HG03342 (cell line): ENCODE measurements around the gene FGF19.

Experiments
- ATAC-seq: cut with Tn5 transposase; IDR thresholded peaks from one replicate; pipeline ENCODE4 v1.9.1; 2021; ENCODE audit warnings: mild to moderate bottlenecking, moderate library complexity; ENCODE audit not compliant: unreplicated experiment

FGF19 gene

DNA sequence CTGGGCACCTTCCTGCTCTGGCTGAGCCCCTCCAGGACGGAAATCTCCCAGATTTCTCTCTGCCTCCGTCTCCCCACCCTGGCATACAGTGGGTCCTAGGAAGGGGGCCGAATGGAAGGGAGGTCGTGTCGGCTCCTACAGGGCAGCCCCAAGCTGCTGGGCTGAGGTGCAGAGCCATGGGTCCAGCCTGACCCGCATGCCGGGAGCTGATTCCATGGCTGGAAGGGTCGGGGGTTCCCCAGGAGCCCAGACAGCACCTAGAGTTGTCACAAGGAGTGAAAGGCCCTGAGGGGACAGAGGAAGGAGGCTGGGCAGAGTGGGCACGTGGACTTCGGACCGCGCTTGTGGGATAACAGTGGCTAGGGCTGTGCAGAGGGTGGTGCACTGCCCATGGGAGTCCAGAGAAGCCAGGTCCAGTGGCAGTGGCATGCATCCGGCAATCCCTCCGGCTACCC, 46.3 kb downstream of the FGF19 start:
- ATAC-seq: no peak

DNA sequence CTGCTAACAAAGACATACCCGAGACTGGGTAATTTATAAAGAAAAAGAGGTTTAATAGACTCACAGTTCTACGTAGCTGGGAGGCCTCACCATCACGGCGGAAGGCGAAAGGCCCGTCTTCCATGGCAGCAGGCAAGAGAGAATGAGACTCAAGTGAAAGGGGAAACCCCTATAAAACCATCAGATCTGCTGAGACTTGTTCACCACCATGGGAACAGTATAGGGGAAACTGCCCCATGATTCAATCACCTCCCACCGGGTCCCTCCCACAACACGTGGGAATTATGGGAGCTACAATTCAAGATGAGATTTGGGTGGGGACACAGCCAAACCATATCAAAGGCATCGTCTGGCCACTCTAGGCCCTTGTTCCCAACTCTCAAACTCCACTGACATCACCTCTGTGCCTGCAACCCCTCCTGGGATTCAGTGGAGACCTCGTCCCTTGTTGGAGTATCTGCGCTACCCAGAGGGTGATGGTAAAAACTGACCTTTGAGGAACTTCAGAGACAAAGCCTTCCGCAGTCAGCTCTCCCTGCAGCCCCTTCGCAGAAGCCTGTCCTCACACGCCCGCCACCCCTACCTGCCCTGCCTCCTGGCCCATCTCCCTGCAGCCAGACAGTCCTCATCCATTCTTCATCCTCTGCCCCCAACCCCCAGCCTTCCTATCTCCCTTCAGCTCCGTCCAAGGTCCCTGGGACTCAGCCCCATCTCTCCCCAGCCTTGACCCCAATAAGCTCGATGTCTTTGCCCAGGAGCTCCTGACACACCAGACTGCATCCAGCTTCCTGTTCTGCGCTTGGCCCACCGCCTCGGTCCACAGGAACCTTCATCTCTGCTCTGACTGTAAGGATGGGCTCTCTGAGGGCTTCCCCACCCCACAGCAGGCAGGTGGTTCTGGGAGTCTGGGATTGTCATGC, 47.0 kb downstream of the FGF19 start:
- no peak for ATAC-seq

DNA sequence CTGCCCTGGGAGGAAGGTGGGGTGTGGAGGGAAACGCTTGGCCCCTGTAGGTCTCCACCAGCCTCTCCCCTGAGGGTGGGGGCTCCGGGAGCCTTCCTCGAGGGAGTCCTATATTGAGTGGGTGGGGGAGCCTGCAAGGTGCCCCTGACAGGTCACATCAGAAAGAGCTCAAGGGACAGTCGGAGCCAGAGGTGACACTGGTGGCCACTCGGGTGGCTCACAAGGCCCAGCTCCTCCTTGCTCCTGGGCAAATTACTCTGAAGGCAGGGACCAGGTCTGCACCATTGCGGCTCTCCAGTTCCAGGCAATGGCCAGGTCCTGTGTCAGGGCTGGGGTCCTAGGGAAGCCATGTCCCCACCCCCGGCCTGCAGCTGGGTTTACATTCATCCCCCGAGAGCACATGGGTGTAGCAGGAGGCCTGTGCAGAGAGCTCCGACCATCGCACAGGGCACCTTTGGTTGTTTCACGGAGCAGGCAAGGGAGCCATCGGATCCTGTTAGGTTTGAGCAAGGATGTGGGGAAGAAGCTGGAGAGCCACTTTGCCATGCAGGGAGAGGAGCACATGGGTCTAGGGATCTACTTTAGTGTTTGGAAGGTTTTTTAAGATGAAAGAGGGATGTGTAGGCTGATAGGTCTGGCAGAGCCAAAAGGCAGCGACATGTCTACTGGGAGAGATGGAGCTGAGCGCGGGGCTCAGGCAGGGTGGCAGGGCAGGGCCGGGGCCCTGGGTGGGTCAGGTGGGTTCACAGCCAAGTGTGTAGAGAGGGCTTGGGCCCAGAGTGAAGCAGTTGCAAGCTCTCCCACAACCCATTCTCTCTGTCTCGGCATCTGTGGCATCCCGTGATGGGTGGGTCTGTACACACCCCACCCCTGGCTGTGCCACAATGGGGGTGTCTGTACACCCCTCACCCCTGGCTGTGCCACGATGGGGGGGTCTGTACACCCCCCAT, 48.1 kb downstream of the FGF19 start:
- no peak for ATAC-seq

DNA sequence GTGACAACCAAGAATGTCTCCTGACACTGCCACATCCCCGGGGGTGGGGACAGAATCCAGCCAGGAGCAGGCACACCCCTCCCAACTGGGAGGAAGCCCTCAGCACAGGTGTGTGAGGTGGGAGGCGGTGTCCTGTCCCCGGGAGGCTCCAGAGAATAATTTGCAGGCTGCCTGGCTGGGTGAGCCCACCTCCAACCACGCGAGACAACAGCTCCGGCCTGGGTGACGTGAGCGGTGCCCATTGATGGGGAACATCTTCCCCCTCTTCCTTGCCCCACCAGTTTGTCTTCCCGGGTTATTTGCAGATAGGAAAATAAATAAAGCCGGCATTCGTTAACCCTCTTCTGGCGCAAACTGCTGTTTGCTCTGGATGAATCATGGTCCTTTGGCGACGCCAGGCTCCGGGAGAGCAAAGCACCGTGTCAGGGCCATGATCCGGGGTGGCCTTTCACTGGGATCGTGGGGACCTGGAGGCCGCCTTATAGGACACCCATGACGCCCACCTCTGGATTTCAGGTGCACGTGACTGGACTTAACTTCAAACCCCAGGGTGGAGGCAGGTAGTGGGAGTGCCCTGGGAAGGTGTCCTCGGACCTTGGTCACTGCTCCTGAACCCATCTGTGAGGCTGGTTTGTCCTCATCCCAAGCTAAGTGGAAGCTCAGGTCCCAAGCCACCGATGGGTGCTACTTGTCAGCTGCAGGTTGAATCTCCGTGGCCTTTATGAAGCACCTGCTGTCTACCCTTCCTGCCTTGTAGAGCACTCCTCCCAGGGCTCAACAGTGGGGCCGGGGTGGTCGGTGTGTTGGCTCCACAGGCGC, 49.0 kb downstream of the FGF19 start:
- ATAC-seq: no peak

DNA sequence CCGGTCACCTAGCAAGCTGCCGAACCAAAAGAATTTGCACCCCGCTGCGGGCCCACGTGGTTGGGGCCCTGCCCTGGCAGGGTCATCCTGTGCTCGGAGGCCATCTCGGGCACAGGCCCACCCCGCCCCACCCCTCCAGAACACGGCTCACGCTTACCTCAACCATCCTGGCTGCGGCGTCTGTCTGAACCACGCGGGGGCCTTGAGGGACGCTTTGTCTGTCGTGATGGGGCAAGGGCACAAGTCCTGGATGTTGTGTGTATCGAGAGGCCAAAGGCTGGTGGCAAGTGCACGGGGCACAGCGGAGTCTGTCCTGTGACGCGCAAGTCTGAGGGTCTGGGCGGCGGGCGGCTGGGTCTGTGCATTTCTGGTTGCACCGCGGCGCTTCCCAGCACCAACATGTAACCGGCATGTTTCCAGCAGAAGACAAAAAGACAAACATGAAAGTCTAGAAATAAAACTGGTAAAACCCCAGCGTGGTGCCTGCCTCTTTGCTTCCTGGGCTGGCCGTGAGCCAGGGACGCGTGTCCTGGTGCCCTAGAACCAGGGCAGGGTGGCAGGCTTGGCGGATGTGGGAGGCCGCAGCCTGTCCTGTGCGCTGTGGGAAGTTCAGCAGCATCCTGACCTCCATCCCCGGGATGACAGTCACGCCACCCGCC, 49.7 kb downstream of the FGF19 start:
- ATAC-seq: no peak

DNA sequence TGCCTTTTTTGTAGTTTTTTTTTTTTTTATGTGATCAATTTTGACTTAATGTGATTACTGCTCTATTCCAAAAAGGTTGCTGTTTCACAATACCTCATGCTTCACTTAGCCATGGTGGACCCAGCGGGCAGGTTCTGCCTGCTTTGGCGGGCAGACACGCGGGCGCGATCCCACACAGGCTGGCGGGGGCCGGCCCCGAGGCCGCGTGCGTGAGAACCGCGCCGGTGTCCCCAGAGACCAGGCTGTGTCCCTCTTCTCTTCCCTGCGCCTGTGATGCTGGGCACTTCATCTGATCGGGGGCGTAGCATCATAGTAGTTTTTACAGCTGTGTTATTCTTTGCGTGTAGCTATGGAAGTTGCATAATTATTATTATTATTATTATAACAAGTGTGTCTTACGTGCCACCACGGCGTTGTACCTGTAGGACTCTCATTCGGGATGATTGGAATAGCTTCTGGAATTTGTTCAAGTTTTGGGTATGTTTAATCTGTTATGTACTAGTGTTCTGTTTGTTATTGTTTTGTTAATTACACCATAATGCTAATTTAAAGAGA, 50.3 kb downstream of the FGF19 start:
- ATAC-seq: no peak

DNA sequence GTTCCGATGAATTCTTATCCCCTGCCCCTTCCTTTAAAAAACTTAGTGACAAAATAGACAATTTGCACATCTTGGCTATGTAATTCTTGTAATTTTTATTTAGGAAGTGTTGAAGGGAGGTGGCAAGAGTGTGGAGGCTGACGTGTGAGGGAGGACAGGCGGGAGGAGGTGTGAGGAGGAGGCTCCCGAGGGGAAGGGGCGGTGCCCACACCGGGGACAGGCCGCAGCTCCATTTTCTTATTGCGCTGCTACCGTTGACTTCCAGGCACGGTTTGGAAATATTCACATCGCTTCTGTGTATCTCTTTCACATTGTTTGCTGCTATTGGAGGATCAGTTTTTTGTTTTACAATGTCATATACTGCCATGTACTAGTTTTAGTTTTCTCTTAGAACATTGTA, 50.8 kb downstream of the FGF19 start:
- ATAC-seq: no peak

DNA sequence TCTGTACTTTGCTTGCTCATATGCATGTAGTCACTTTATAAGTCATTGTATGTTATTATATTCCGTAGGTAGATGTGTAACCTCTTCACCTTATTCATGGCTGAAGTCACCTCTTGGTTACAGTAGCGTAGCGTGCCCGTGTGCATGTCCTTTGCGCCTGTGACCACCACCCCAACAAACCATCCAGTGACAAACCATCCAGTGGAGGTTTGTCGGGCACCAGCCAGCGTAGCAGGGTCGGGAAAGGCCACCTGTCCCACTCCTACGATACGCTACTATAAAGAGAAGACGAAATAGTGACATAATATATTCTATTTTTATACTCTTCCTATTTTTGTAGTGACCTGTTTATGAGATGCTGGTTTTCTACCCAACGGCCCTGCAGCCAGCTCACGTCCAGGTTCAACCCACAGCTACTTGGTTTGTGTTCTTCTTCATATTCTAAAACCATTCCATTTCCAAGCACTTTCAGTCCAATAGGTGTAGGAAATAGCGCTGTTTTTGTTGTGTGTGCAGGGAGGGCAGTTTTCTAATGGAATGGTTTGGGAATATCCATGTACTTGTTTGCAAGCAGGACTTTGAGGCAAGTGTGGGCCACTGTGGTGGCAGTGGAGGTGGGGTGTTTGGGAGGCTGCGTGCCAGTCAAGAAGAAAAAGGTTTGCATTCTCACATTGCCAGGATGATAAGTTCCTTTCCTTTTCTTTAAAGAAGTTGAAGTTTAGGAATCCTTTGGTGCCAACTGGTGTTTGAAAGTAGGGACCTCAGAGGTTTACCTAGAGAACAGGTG, 51.8 kb downstream of the FGF19 start:
- ATAC-seq: no peak

DNA sequence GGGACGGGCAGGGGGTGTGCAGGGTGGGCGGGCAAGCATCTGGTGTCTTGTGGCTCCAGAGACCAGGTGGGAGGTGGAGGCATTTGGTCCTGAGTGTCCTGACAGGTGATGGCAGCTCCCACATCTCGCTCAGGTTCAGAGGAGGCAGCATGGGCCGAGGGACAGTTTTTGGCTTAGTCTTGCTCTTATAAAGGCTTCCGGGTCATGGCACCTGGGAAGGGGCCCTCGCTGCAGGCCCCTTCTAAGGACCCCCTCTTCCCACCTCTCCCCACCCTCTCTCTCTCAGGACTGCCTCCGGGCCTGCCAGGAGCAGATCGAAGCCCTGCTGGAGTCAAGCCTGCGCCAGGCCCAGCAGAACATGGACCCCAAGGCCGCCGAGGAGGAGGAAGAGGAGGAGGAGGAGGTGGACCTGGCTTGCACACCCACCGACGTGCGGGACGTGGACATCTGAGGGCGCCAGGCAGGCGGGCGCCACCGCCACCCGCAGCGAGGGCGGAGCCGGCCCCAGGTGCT, 52.9 kb downstream of the FGF19 start:
- ATAC-seq: no peak

DNA sequence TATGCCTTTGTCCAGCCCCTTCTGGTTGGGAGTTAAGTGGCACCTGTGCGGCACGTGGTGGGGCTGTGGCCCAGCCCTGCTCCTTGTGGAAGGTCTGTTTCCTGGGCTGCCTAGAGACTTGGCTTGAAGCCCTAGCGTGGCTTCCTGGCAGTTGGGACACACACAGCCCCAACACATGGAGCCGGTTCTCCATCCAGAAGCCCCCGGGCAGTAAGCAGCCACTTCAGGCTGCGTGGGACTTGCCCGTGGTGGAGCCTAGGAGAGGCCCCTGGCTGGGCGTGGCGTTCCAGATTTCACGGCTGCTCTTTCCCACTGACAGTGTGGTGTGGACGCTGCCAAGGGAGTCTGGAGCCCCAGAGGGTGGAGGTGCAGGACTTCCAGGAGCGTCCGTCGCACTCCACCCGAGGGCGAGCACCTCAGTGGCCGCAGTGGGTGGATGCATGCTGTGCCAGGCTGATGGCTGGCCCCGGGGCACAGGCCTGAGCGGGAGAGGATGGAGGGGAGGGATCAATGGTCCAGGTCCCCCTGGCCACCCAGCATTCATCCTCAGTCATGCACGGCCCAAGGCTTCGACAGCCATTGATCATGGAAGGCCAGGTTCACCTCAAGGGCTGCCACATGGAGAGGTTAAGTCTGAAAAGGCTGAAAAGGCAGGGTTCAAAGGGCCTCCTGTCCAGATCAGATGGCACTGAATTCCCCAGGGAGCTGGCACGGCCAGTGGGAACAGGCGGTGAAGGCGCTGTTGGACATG, 53.6 kb downstream of the FGF19 start:
- ATAC-seq: no peak

DNA sequence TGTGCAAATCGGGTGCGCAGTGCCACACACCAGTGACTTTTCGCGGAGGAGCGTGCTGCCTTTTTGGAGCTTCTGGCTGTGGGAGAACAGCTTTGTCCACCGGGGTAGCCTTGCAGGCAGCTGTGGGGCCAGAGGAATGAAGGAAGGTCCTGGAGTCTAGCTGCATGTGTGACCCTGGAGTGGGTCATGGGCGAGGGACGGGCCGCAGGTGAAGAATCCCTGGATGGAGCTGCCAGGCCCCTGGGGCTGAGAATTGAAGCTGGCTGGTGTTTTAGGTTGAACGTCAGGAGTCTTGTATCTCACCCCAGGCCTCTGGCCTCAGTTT, 54.3 kb downstream of the FGF19 start:
- ATAC-seq: no peak

DNA sequence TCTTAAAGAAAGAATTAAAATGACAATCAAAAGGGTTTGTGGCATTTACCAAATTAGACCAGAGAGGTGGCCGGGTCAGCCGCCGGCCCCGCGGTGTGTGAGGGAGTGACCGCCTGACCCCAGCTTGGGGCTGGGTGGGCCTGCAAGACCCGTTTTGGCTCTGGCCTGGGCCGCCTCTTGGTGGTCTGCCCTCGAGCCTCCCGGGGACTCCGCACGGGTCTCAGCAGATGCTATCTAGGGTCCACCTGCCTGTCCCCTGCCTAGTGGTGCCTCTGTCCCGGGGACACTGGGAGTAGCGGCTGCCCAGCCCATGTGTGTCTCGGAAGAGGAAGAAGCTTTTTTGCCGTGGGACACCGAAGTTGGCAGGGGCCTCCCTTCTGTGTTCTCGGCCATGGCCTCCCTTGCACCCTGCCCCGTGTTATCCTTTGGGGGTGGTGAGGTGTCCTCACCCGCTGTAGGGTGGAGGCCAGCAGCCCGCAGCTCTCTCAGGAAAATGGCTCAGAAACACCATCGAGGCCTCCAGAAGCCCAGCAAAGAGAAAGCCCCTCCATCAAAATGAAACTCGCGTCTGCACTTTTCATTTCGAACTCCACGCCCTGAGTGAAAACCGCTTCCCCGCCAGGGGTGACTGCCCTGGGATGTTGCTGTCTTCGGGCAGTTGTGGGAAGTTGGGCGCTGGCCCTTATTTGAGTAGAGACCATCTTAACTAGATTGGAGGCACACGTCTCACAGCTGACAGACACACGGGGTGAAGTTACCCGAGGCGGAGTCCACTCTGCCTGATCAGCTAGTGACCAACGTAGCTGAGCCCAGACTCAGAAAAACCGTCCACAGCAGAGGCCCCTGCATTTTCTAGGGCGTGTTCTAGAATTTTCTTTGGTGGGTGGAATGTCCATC, 54.9 kb downstream of the FGF19 start:
- ATAC-seq: no peak
